Thoracic aorta endothelial cell (primary cell): Measurements from ENCODE around the gene SPATA31D3. TPM values are rescaled to one million over a fixed set of nuclear protein-coding genes. Genes with fewer than 3 reads are reported as not detected.

Source experiments
- total RNA-seq: library from RNA; depleted of rRNA; stranded (reverse); fragments of >200 nt; gene quantifications from 2 replicates; pipeline ENCODE4 v1.2.3, GENCODE V29; 2012

Gene SPATA31D3
- total RNA-seq, result not detected in 2 replicates

DNA sequence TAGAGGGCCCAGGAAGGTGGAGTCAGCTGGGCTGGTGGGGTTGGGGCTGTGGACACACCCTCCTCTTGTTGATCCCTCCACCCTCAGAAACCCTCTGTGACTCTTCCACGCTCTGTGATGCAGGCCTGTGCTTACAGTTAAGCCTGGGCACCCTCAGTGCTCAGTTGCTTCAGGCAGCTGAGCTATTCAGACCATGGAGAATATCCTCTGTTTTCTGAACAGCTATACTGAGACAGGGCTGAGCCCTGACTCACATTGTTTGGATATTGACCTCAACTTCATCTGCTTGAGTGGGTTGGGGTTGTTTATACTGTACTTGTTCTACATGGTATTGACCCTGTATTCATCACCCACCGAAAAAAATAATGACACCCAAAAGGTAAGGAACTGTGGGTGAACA lies at the start of gene SPATA31D3:
Gene SPATA31D3 (plus strand): TSS at position 108 of the 400 bp plus-strand sequence. CDS start 86 bp downstream, at position 194.

DNA sequence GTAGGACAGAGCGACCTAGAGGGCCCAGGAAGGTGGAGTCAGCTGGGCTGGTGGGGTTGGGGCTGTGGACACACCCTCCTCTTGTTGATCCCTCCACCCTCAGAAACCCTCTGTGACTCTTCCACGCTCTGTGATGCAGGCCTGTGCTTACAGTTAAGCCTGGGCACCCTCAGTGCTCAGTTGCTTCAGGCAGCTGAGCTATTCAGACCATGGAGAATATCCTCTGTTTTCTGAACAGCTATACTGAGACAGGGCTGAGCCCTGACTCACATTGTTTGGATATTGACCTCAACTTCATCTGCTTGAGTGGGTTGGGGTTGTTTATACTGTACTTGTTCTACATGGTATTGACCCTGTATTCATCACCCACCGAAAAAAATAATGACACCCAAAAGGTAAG lies 15.0 kb upstream of the SPATA31D3 start, which contains the start of gene SPATA31D4:
Gene SPATA31D4 (plus strand): TSS at position 124 of the 400 bp plus-strand sequence. CDS start 86 bp downstream, at position 210.

DNA sequence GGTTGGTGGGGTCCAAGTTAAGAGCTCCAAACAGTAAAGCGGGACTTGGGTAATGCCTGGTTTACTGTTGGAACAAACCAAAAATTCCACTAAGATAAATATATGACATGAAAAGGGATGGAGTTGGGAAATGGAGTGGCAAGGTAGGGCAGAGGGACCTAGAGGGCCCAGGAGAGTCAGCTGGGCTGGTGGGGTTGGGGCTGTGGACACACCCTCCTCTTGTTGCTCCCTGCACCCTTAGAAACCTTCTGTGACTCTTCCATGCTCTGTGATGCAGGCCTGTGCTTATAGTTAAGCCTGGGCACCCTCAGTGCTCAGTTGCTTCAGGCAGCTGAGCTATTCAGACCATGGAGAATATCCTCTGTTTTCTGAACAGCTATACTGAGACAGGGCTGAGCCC lies 45.2 kb downstream of the SPATA31D3 start, which contains the start of gene SPATA31D1:
Gene SPATA31D1 (plus strand): TSS at position 301 of the 400 bp plus-strand sequence. CDS start 47 bp downstream, at position 348.

Other genes starting within 250 kb of the SPATA31D3 start
- gene SPATA31D4, start 15.1 kb upstream of the SPATA31D3 start, total RNA-seq, result not detected in 2 replicates
- gene SPATA31D1, start 45.3 kb downstream of the SPATA31D3 start, total RNA-seq, result not detected in 2 replicates